DND-41 (cell line): ENCODE measurements around the gene JARID2.
A peak's percentile ranks its signal among the peaks of the same experiment; 100 is the strongest.

ENCODE experiments used
- ATAC-seq: fragments of 200-7000 bp; cut with Tn5 transposase; 3 replicates; pipeline ENCODE4 v1.9.1; 2021; ENCODE audit warnings: low read depth; ENCODE audit not compliant: insufficient read depth
- DNase-seq: peaks from one replicate; pipeline ENCODE4 v3.0.0-alpha.2; 2020
- H2AFZ ChIP-seq: 2 replicates; pipeline ENCODE4 v1.6.0; 2012; ENCODE audit warnings: low read depth, low read length
- H3K27ac ChIP-seq: 2 replicates; pipeline ENCODE4 v1.5.1; 2012; ENCODE audit warnings: low read length, inconsistent platforms
- H3K27me3 ChIP-seq: fragments of 200-600 bp; sonication (generic); 2 replicates; pipeline ENCODE4 v1.6.0; 2012; ENCODE audit warnings: low read length, mild to moderate bottlenecking, inconsistent platforms; ENCODE audit not compliant: insufficient read depth, poor library complexity
- H3K36me3 ChIP-seq: 2 replicates; pipeline ENCODE4 v1.5.1; 2012; ENCODE audit warnings: low read length, inconsistent platforms; ENCODE audit not compliant: insufficient read depth
- H3K4me1 ChIP-seq: 2 replicates; pipeline ENCODE4 v1.5.1; 2012; ENCODE audit warnings: mild to moderate bottlenecking, low read length; ENCODE audit not compliant: insufficient read depth
- H3K4me2 ChIP-seq: 2 replicates; pipeline ENCODE4 v1.6.0; 2012; ENCODE audit warnings: mild to moderate bottlenecking, moderate library complexity, low read length, inconsistent platforms; ENCODE audit not compliant: insufficient read depth
- H3K4me3 ChIP-seq, 2 experiments: fragments of 200-600 bp in 1 of 2; shearing (Covaris generic) in 1 of 2; 2 replicates each; pipeline ENCODE4 v1.5.1; 2012 to 2016; ENCODE audit warnings: inconsistent platforms in 2 of 2, low read length in 2 of 2, mild to moderate bottlenecking in 2 of 2, low read depth in 1 of 2, moderate library complexity in 1 of 2
- H3K79me2 ChIP-seq: 2 replicates; pipeline ENCODE4 v1.6.0; 2012; ENCODE audit warnings: low read length, inconsistent platforms; ENCODE audit not compliant: insufficient read depth
- H3K9ac ChIP-seq: 2 replicates; pipeline ENCODE4 v1.6.0; 2012; ENCODE audit warnings: low read depth, mild to moderate bottlenecking, inconsistent platforms, low read length, moderate library complexity
- H3K9me3 ChIP-seq: 2 replicates; pipeline ENCODE4 v1.5.1; 2012; ENCODE audit warnings: low read length, moderate library complexity, mild to moderate bottlenecking, inconsistent platforms; ENCODE audit not compliant: insufficient read depth, severe bottlenecking
- H4K20me1 ChIP-seq: 2 replicates; pipeline ENCODE4 v1.6.0; 2012; ENCODE audit warnings: low read length; ENCODE audit not compliant: insufficient read depth
- CTCF ChIP-seq: IDR thresholded peaks from 2 replicates; pipeline ENCODE4 v1.5.1; 2012; ENCODE audit warnings: borderline replicate concordance, low read length, moderate library complexity, mild to moderate bottlenecking; ENCODE audit not compliant: poor library complexity, severe bottlenecking; ENCODE audit errors: extremely low read depth
- EZH2 ChIP-seq: IDR thresholded peaks from 3 replicates; pipeline ENCODE4 v1.6.1; 2012; ENCODE audit warnings: borderline replicate concordance, low read depth, mild to moderate bottlenecking, moderate library complexity, low read length, inconsistent platforms; ENCODE audit not compliant: severe bottlenecking

The JARID2 gene

GRCh38 chr6:15263780-15264374, 18.0 kb downstream of the JARID2 start:
- peaks cover 10% of the 10 kb centered on the region for H3K4me1 ChIP-seq
- DNase-seq = no peak
- H3K4me2 ChIP-seq = no peak overlapping the region
- peaks cover 95% of the 10 kb centered on the region for H3K79me2 ChIP-seq
- H3K9ac ChIP-seq = no peak overlapping the region
- no peaks in the 10 kb centered on the region for H3K27me3 ChIP-seq
- no peak for ATAC-seq
- no peak overlapping the region for H3K4me3 ChIP-seq
- TF ChIP-seq EZH2 = no peak
- TF ChIP-seq CTCF = no peak
- no peak overlapping the region for H2AFZ ChIP-seq
- peaks cover 59% of the 10 kb centered on the region for H4K20me1 ChIP-seq
- no peaks in the 10 kb centered on the region for H3K9me3 ChIP-seq
- H3K36me3 ChIP-seq = no peaks in the 10 kb centered on the region
- no peak overlapping the region for H3K27ac ChIP-seq

- Histone ChIP-seq H3K36me3 (no peaks in the 10 kb centered on the region), H3K4me2 (no peak overlapping the region), H3K9me3 (no peaks in the 10 kb centered on the region), H3K27me3 (no peaks in the 10 kb centered on the region), H3K27ac (no peak overlapping the region), H4K20me1 (peaks cover 61% of the 10 kb centered on the region), H3K79me2 (peaks cover 95% of the 10 kb centered on the region), H3K9ac (no peak overlapping the region), H3K4me1 (peaks cover 10% of the 10 kb centered on the region), H2AFZ (no peak overlapping the region), H3K4me3 (no peak overlapping the region)
- no peak for ATAC-seq
- no peak for TF ChIP-seq CTCF
- TF ChIP-seq EZH2 = no peak
- no peak for DNase-seq
Measured at GRCh38 chr6:15264412-15264811, 18.5 kb downstream of the JARID2 start.

- Histone ChIP-seq H3K79me2 (peaks cover 96% of the 10 kb centered on the region), H3K9ac (no peak overlapping the region), H2AFZ (no peak overlapping the region), H3K4me2 (no peak overlapping the region), H4K20me1 (peaks cover 65% of the 10 kb centered on the region), H3K27ac (no peak overlapping the region), H3K4me1 (peaks cover 10% of the 10 kb centered on the region), H3K36me3 (no peaks in the 10 kb centered on the region), H3K9me3 (no peaks in the 10 kb centered on the region), H3K4me3 (no peak overlapping the region), H3K27me3 (no peaks in the 10 kb centered on the region)
- TF ChIP-seq EZH2 (no peak), CTCF (no peak)
- ATAC-seq (0 out of 3 replicates have a peak, but pooled peaks have one; percentile 39), DNase-seq (no peak)
Measured at GRCh38 chr6:15264902-15265761, 19.3 kb downstream of the JARID2 start.
